Neuronal stem cell (in vitro differentiated cells): Measurements from ENCODE around the gene ZDHHC22.

Experiments used
- DNase-seq: peaks from one replicate; pipeline ENCODE4 v3.0.0-alpha.2; 2013; ENCODE audit warnings: low spot score
- H2AFZ ChIP-seq: one replicate; pipeline ENCODE4 v1.6.1; 2013; ENCODE audit warnings: mild to moderate bottlenecking, low read length, inconsistent platforms
- H2AK5ac ChIP-seq: 2 replicates; pipeline ENCODE4 v1.6.1; 2013; ENCODE audit warnings: low read depth, mild to moderate bottlenecking, inconsistent platforms, low read length, moderate library complexity, mixed read lengths
- H2BK120ac ChIP-seq: 2 replicates; pipeline ENCODE4 v1.6.1; 2013; ENCODE audit warnings: low read depth, mild to moderate bottlenecking, inconsistent platforms, low read length, moderate library complexity, mixed read lengths
- H2BK12ac ChIP-seq: one replicate; pipeline ENCODE4 v1.6.1; 2013; ENCODE audit warnings: low read length, inconsistent platforms
- H2BK15ac ChIP-seq: 2 replicates; pipeline ENCODE4 v1.6.1; 2013; ENCODE audit warnings: mild to moderate bottlenecking, low read length, inconsistent platforms, mixed read lengths
- H2BK5ac ChIP-seq: one replicate; pipeline ENCODE4 v1.6.1; 2013; ENCODE audit warnings: inconsistent platforms, mild to moderate bottlenecking, low read length, moderate library complexity
- H3K14ac ChIP-seq: one replicate; pipeline ENCODE4 v1.6.1; 2013; ENCODE audit warnings: low read length, inconsistent platforms
- H3K18ac ChIP-seq: 2 replicates; pipeline ENCODE4 v1.6.1; 2013; ENCODE audit warnings: low read length, inconsistent platforms
- H3K23ac ChIP-seq: 2 replicates; pipeline ENCODE4 v1.6.1; 2013; ENCODE audit warnings: low read depth, mild to moderate bottlenecking, mixed read lengths, low read length, inconsistent platforms; ENCODE audit not compliant: poor library complexity
- H3K27ac ChIP-seq: replicated peaks from 3 replicates; pipeline ENCODE4 v1.5.1; 2013; ENCODE audit warnings: low read length, inconsistent platforms
- H3K27me3 ChIP-seq, 3 experiments: 2 replicates each; pipeline ENCODE4 v1.6.1; 2013; ENCODE audit warnings: low read length in 3 of 3, mild to moderate bottlenecking in 2 of 3, inconsistent platforms in 1 of 3, low read depth in 1 of 3, mixed read lengths in 1 of 3, moderate library complexity in 1 of 3; ENCODE audit not compliant: control insufficient read depth in 3 of 3, insufficient read depth in 3 of 3
- H3K36me3 ChIP-seq, 2 donors: replicated peaks in 1 of 2; 2 replicates each; pipeline ENCODE4 v1.6.1; 2013; ENCODE audit warnings: low read length in 2 of 2; ENCODE audit not compliant: control insufficient read depth in 2 of 2, insufficient read depth in 2 of 2
- H3K4ac ChIP-seq: 2 replicates; pipeline ENCODE4 v1.6.1; 2013; ENCODE audit warnings: inconsistent platforms, mild to moderate bottlenecking, low read length, moderate library complexity
- H3K4me1 ChIP-seq, 2 donors: 1 replicate in 1 of 2; 2 replicates in 1 of 2; pipeline ENCODE4 v1.6.1; 2013; ENCODE audit warnings: low read length in 2 of 2, low read depth in 1 of 2; ENCODE audit not compliant: control insufficient read depth in 2 of 2, insufficient read depth in 1 of 2
- H3K4me2 ChIP-seq: one replicate; pipeline ENCODE4 v1.6.1; 2013; ENCODE audit warnings: mild to moderate bottlenecking, low read length, inconsistent platforms; ENCODE audit not compliant: insufficient read depth, poor library complexity, severe bottlenecking
- H3K4me3 ChIP-seq, 2 donors: 2 replicates each; pipeline ENCODE4 v1.5.1; 2013; ENCODE audit warnings: low read length in 2 of 2, mild to moderate bottlenecking in 2 of 2, inconsistent platforms in 1 of 2, moderate library complexity in 1 of 2
- H3K79me1 ChIP-seq: one replicate; pipeline ENCODE4 v1.6.1; 2013; ENCODE audit warnings: low read depth, mild to moderate bottlenecking, inconsistent platforms, low read length, moderate library complexity
- H3K9ac ChIP-seq: one replicate; pipeline ENCODE4 v1.6.1; 2013; ENCODE audit warnings: mild to moderate bottlenecking, low read depth, low read length, inconsistent platforms; ENCODE audit not compliant: poor library complexity
- H3K9me3 ChIP-seq, 2 donors: replicated peaks in 1 of 2; 2 replicates each; pipeline versions ENCODE3 to v1.6.1; 2013; ENCODE audit warnings: low read length in 2 of 2, mild to moderate bottlenecking in 2 of 2, inconsistent platforms in 1 of 2, low read depth in 1 of 2, mixed read lengths in 1 of 2, moderate library complexity in 1 of 2; ENCODE audit not compliant: control insufficient read depth in 2 of 2, insufficient read depth in 1 of 2
- H4K8ac ChIP-seq: one replicate; pipeline ENCODE4 v1.6.1; 2013; ENCODE audit warnings: low read depth, mild to moderate bottlenecking, inconsistent platforms, low read length, moderate library complexity
- H4K91ac ChIP-seq: one replicate; pipeline ENCODE4 v1.6.1; 2013; ENCODE audit warnings: low read length, low read depth, mild to moderate bottlenecking, inconsistent platforms; ENCODE audit not compliant: poor library complexity
- WGBS, 2 donors: extraction: QIAGEN DNeasy Blood & Tissue Kit; methylation state at CpG; one replicate each; pipeline ENCODE4 v1.1.7; 2013; ENCODE audit warnings: missing lambda C conversion rate in 2 of 2, mixed read lengths in 1 of 2; ENCODE audit not compliant: insufficient read length in 2 of 2, insufficient replicate concordance in 1 of 2; ENCODE audit errors: extremely low coverage in 2 of 2; 5-methylcytosine and 5-hydroxymethylcytosine counted together

ZDHHC22 gene

GRCh38 chr14:77151918-77152588 is 10.5 kb upstream of the ZDHHC22 start:
- no peak overlapping the region for H2BK5ac ChIP-seq
- H2AK5ac ChIP-seq = no peak overlapping the region
- no peak overlapping the region for H2BK12ac ChIP-seq
- H3K36me3 ChIP-seq = no peaks in the 10 kb centered on the region
- H4K91ac ChIP-seq = no peak overlapping the region
- no peak overlapping the region for H2BK120ac ChIP-seq
- no peak overlapping the region for H3K4ac ChIP-seq
- H3K79me1 ChIP-seq = no peaks in the 10 kb centered on the region
- H3K27ac ChIP-seq = no peak overlapping the region
- no peaks in the 10 kb centered on the region for H3K9me3 ChIP-seq
- no peak overlapping the region for H3K4me3 ChIP-seq
- H3K4me1 ChIP-seq = peaks cover 2 to 7% of the 10 kb centered on the region in 2 donors
- H4K8ac ChIP-seq = no peak overlapping the region
- no peak overlapping the region for H3K14ac ChIP-seq
- no peak overlapping the region for H2AFZ ChIP-seq
- no peak overlapping the region for H2BK15ac ChIP-seq
- no peak overlapping the region for H3K23ac ChIP-seq
- peaks cover 0 to 3% (median 0%) of the 10 kb centered on the region in 3 experiments for H3K27me3 ChIP-seq
- no peak overlapping the region for H3K18ac ChIP-seq
- WGBS, 2 donors = no CpG with 5 or more reads among the region's 2 CpGs
- DNase-seq = no peak
- no peak overlapping the region for H3K4me2 ChIP-seq
- H3K9ac ChIP-seq = no peak overlapping the region

DNA sequence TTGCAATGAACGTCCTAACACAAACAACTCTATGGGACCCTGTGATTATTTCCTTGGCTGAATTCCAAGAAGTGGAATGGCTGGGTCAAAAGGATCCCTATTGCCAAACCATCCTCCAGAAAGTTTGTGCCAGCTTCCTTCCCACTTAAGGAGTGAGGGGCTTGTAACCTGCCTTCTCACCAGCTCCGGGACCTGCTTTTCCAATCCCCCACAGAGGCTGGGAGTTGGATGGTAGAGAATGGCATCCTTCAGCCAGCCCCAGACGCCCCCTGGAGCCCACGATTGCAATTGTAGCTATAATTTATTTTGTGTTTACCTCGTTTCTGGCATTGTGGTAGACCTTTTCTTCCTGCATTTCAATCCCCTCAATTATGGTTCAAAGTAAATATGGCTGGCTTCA is 9.7 kb upstream of the ZDHHC22 start:
- H4K91ac ChIP-seq = no peak overlapping the region
- no peak overlapping the region for H3K4me2 ChIP-seq
- peak overlapping the region; percentile 28 for H2AFZ ChIP-seq
- H3K27ac ChIP-seq = no peak overlapping the region
- H3K27me3 ChIP-seq = peaks cover 0 to 8% (median 1%) of the 10 kb centered on the region in 3 experiments
- no peak overlapping the region for H2BK12ac ChIP-seq
- H3K4me1 ChIP-seq = peaks cover 2 to 8% of the 10 kb centered on the region in 2 donors
- no peak overlapping the region for H3K9ac ChIP-seq
- H3K36me3 ChIP-seq = no peaks in the 10 kb centered on the region
- no peaks in the 10 kb centered on the region for H3K9me3 ChIP-seq
- H3K4ac ChIP-seq = no peak overlapping the region
- no peak overlapping the region for H2BK5ac ChIP-seq
- no peak overlapping the region for H3K4me3 ChIP-seq
- DNase-seq = peak; percentile 20
- H3K14ac ChIP-seq = no peak overlapping the region
- no peak overlapping the region for H3K23ac ChIP-seq
- H2BK120ac ChIP-seq = no peak overlapping the region
- H2AK5ac ChIP-seq = no peak overlapping the region
- H4K8ac ChIP-seq = no peak overlapping the region
- WGBS, 2 donors = no CpG with 5 or more reads among the region's 5 CpGs
- no peak overlapping the region for H3K18ac ChIP-seq
- no peak overlapping the region for H2BK15ac ChIP-seq
- H3K79me1 ChIP-seq = no peaks in the 10 kb centered on the region

DNA sequence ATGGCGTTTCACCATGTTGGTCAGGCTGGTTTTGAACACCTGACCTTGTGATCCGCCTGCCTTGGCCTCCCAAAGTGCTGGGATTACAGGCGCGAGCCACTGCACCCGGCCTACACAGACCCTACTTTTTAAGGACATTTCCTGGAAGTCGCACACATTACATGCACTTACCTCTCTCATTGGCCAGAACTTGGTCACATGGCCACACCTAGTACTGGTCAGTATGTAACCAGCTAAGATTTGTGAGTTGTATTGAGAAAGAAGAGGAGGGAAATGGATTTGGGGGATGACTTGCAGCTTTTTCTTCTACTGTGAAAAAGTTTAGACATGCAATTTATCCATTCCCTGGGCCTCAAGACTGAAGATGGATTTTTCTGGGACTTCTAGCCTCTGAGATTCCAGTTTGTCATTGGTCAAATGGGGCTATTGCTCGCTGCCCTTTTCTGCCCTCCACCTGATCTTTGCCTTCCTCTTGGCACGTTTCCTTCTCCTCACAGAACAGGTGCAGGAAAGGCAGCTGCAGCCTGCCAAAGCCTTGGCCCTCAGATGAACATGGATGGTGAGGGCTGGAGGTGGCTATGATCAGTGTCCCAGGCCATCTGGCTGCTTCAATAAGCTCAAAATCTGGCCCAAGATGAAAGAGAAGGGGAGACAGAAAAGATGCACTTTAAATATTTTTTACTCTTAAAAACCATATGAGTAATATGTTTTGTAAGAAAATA is 7.1 kb upstream of the ZDHHC22 start:
- Histone ChIP-seq H2BK5ac (no peak overlapping the region), H4K8ac (no peak overlapping the region), H3K36me3 (no peaks in the 10 kb centered on the region), H2AFZ (no peak overlapping the region), H2BK12ac (no peak overlapping the region), H3K4ac (no peak overlapping the region), H2BK15ac (no peak overlapping the region), H3K27ac (no peak overlapping the region), H3K27me3 (peaks cover 0 to 17% (median 12%) of the 10 kb centered on the region in 3 experiments), H4K91ac (no peak overlapping the region), H3K23ac (no peak overlapping the region), H3K4me2 (no peak overlapping the region), H3K4me1 (peaks cover 0 to 2% of the 10 kb centered on the region in 2 donors), H2AK5ac (no peak overlapping the region), H3K79me1 (no peaks in the 10 kb centered on the region), H3K14ac (no peak overlapping the region), H3K18ac (no peak overlapping the region), H3K9ac (no peak overlapping the region), H3K4me3 (no peak overlapping the region), H3K9me3 (no peaks in the 10 kb centered on the region), H2BK120ac (no peak overlapping the region)
- no CpG with 5 or more reads among the region's 8 CpGs for whole genome bisulfite sequencing, 2 donors
- no peak for DNase-seq

- no CpG with 5 or more reads among the region's 10 CpGs for WGBS, 2 donors
- Histone ChIP-seq H3K36me3 (no peaks in the 10 kb centered on the region), H3K79me1 (no peaks in the 10 kb centered on the region), H2AK5ac (no peak overlapping the region), H3K27me3 (peaks cover 0 to 34% (median 32%) of the 10 kb centered on the region in 3 experiments), H4K91ac (no peak overlapping the region), H3K4me1 (peaks cover 3 to 11% of the 10 kb centered on the region in 2 donors), H3K18ac (no peak overlapping the region), H3K4me3 (no peak overlapping the region), H2AFZ (peak overlapping the region; percentile 8), H2BK12ac (no peak overlapping the region), H3K14ac (no peak overlapping the region), H3K9me3 (no peaks in the 10 kb centered on the region), H2BK5ac (no peak overlapping the region), H2BK15ac (no peak overlapping the region), H3K4ac (no peak overlapping the region), H3K4me2 (no peak overlapping the region), H4K8ac (no peak overlapping the region), H3K9ac (no peak overlapping the region), H3K27ac (no peak overlapping the region), H2BK120ac (no peak overlapping the region), H3K23ac (no peak overlapping the region)
- DNase-seq = no peak
Observed at GRCh38 chr14:77145975-77146740, 4.6 kb upstream of the ZDHHC22 start.
